Measurements from ENCODE around the gene SLFN12L. TPM values are rescaled to one million over a fixed set of nuclear protein-coding genes. Genes with fewer than 3 reads are reported as not detected.

Gene SLFN12L
- polyA plus RNA-seq, 1 of the 3 experiments (the other 2 are of a cell fraction): not detected

DNA sequence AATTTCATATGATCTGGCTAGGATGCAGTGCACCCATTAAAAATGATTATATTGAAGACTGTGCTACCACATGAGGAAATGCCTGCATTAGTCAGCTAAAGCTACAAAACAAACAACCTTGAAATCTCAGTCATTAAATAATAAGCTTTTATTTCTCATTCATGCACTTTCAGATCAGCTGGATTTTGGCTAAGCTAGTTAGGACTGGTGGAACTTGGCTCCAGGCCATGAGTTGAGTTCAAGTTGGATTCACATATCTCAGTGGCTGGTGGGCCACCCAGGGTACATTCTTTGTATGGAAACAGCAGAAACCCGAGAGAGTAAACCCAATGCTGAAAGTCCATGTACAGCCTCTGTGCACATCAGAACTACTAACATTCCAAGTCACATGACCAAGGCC, 6.4 kb upstream of the SLFN12L start:
- CTCF ChIA-PET: interaction anchor here (1.6 to 4.3 kb wide), 3 partner anchors 10 to 1124 kb away, joined by 3 to 26 read pairs (median 11); no protein-coding TSS in a partner anchor
- no peak overlapping the region for H3K4me2 ChIP-seq

GRCh38 chr17:35542990-35543389, 5.5 kb upstream of the SLFN12L start:
- Histone ChIP-seq H3K4me3 (ENCODE audit: low read depth in 2 of 2, low read length in 1 of 2) (no peak overlapping the region), H3K36me3 (replicated peaks in 1 of 2; ENCODE audit: control insufficient read depth in 1 of 2, insufficient read depth in 2 of 2, low read length in 1 of 2) (no peaks in the 10 kb centered on the region), H2AFZ (ENCODE audit: low read depth) (no peak overlapping the region), H3K4me2 (no peak overlapping the region), H3K4me1 (ENCODE audit: control insufficient read depth in 1 of 2, insufficient read depth in 2 of 2, low read depth in 1 of 2, low read length in 1 of 2) (no peaks in the 10 kb centered on the region), H3K27me3 (ENCODE audit: insufficient read depth) (peaks cover 36% of the 10 kb centered on the region), H3K79me2 (ENCODE audit: insufficient read depth) (no peaks in the 10 kb centered on the region), H3K9me3 (no peaks in the 10 kb centered on the region), H3K9me2 (no peaks in the 10 kb centered on the region), H3F3A (replicated peaks; ENCODE audit: insufficient read depth) (peaks cover 1% of the 10 kb centered on the region), H4K20me1 (ENCODE audit: insufficient read depth) (no peaks in the 10 kb centered on the region; the same call in 1 of the 2 replicates), H3K27ac (ENCODE audit: low read depth in 2 of 2, low read length in 1 of 2) (no peak overlapping the region), H3K9ac (no peak overlapping the region)
- ChIA-PET CTCF (interaction anchor here (1.7 to 4.3 kb wide), 2 partner anchors 10 to 230 kb away, joined by 8 to 26 read pairs; no protein-coding TSS in a partner anchor), POLR2A (no interaction called here)
- TF ChIP-seq RAD21 (IDR thresholded peaks at IDR 0.05; ENCODE audit: low read length): no peak
- no peak for TF ChIP-seq PBX3 (IDR thresholded peaks at IDR 0.05)
- no peak for DNase-seq

More for the DNA sequence above, 6.4 kb upstream of the SLFN12L start:
- no peaks in the 10 kb centered on the region for H3F3A ChIP-seq (replicated peaks; ENCODE audit: insufficient read depth)
- 14% methylated on average over 1 of the region's 1 CpG for WGBS (ENCODE audit: low lambda C conversion rate)
- H3K4me3 ChIP-seq (ENCODE audit: low read depth in 2 of 2, low read length in 1 of 2): no peak overlapping the region
- POLR2A ChIA-PET: no interaction called here
- TF ChIP-seq SIN3A (IDR thresholded peaks at IDR 0.05; ENCODE audit: borderline replicate concordance, low read depth, low read length): no peak
- no peaks in the 10 kb centered on the region for H3K9me2 ChIP-seq
- no peaks in the 10 kb centered on the region; the same call in 1 of the 2 replicates for H4K20me1 ChIP-seq (ENCODE audit: insufficient read depth)
- H3K9ac ChIP-seq: no peak overlapping the region
- peaks cover 44% of the 10 kb centered on the region for H3K27me3 ChIP-seq (ENCODE audit: insufficient read depth)
- H3K4me1 ChIP-seq (ENCODE audit: control insufficient read depth in 1 of 2, insufficient read depth in 2 of 2, low read depth in 1 of 2, low read length in 1 of 2): no peaks in the 10 kb centered on the region
- no peak for DNase-seq
- H3K9me3 ChIP-seq: no peaks in the 10 kb centered on the region
- no peak overlapping the region for H2AFZ ChIP-seq (ENCODE audit: low read depth)
- H3K36me3 ChIP-seq (replicated peaks in 1 of 2; ENCODE audit: control insufficient read depth in 1 of 2, insufficient read depth in 2 of 2, low read length in 1 of 2): no peaks in the 10 kb centered on the region
- H3K79me2 ChIP-seq (ENCODE audit: insufficient read depth): no peaks in the 10 kb centered on the region
- H3K27ac ChIP-seq (ENCODE audit: low read depth in 2 of 2, low read length in 1 of 2): no peak overlapping the region

DNA sequence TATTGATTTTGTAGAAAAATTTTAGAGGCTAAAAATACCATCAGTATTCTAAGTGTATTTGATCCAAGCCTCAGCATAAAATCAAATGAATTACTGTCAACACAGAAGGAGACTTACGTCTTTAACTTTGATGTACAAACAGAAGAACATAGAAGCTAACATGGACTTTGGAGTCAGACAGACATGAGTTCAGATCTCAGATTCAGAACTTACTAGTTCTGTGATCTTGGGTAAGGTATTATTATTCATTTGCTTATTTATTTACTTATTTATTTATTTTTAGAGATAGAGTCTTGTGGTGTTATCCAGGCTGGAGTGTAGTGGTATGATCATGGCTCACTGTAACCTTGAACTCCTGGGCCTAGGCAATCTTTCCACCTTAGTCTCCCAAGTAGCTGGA, 4.0 kb upstream of the SLFN12L start:
- H3K79me2 ChIP-seq (ENCODE audit: insufficient read depth): no peaks in the 10 kb centered on the region
- peaks cover 20% of the 10 kb centered on the region; the same call in 1 of the 2 replicates for H3K27me3 ChIP-seq (ENCODE audit: insufficient read depth)
- no peaks in the 10 kb centered on the region for H3K36me3 ChIP-seq (replicated peaks in 1 of 2; ENCODE audit: control insufficient read depth in 1 of 2, insufficient read depth in 2 of 2, low read length in 1 of 2)
- H3K27ac ChIP-seq (ENCODE audit: low read depth in 2 of 2, low read length in 1 of 2): no peak overlapping the region
- H3K9ac ChIP-seq: no peak overlapping the region; the same call in 1 of the 2 replicates
- POLR2A ChIA-PET: no interaction called here
- 52% methylated on average over 1 of the region's 1 CpG for WGBS (ENCODE audit: low lambda C conversion rate)
- H3F3A ChIP-seq (replicated peaks; ENCODE audit: insufficient read depth): peaks cover 5% of the 10 kb centered on the region
- no peak for DNase-seq
- no peaks in the 10 kb centered on the region for H3K4me1 ChIP-seq (ENCODE audit: control insufficient read depth in 1 of 2, insufficient read depth in 2 of 2, low read depth in 1 of 2, low read length in 1 of 2)
- peak overlapping the region; percentile 77 for H3K4me2 ChIP-seq
- no peaks in the 10 kb centered on the region for H3K9me3 ChIP-seq
- H3K4me3 ChIP-seq (ENCODE audit: low read depth in 2 of 2, low read length in 1 of 2): no peak overlapping the region; a peak in 1 of 4 replicates
- H4K20me1 ChIP-seq (ENCODE audit: insufficient read depth): no peaks in the 10 kb centered on the region
- peak overlapping the region; percentile 81 for H2AFZ ChIP-seq (ENCODE audit: low read depth)
- H3K9me2 ChIP-seq: no peaks in the 10 kb centered on the region
- CTCF ChIA-PET: interaction anchor here (1.0 to 4.3 kb wide), 4 partner anchors 8 to 229 kb away, joined by 3 to 26 read pairs (median 7); no protein-coding TSS in a partner anchor
- TF ChIP-seq EP300 (IDR thresholded peaks at IDR 0.05; ENCODE audit: borderline replicate concordance in 1 of 2, low read depth in 1 of 2, low read length in 1 of 2) (no peak), TEAD4 (IDR thresholded peaks at IDR 0.05; ENCODE audit: borderline replicate concordance, insufficient read depth) (no peak), RCOR1 (IDR thresholded peaks at IDR 0.05; ENCODE audit: low read length) (no peak), TAF1 (IDR thresholded peaks at IDR 0.05; ENCODE audit: borderline replicate concordance, low read depth, low read length) (no peak), GATA2 (CRISPR knock-in tag; IDR thresholded peaks at IDR 0.05) (no peak), POLR2AphosphoS5 (IDR thresholded peaks at IDR 0.05; ENCODE audit: low read depth, low read length) (no peak), FOXJ3 (CRISPR knock-in tag; IDR thresholded peaks at IDR 0.05) (no peak), USF1 (IDR thresholded peaks at IDR 0.05; ENCODE audit: borderline replicate concordance, low read depth) (no peak), RAD21 (IDR thresholded peaks at IDR 0.05; ENCODE audit: low read length) (no peak), REST (IDR thresholded peaks at IDR 0.05; ENCODE audit: low read depth, low read length) (no peak), ELF1 (IDR thresholded peaks at IDR 0.05) (no peak), JUND (IDR thresholded peaks at IDR 0.05) (no peak)
- TF ChIP-seq, protein P1, sequence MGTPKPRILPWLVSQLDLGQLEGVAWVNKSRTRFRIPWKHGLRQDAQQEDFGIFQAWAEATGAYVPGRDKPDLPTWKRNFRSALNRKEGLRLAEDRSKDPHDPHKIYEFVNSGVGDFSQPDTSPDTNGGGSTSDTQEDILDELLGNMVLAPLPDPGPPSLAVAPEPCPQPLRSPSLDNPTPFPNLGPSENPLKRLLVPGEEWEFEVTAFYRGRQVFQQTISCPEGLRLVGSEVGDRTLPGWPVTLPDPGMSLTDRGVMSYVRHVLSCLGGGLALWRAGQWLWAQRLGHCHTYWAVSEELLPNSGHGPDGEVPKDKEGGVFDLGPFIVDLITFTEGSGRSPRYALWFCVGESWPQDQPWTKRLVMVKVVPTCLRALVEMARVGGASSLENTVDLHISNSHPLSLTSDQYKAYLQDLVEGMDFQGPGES (IDR thresholded peaks at IDR 0.05; ENCODE audit: low read depth, low read length): no peak
